ENCODE measurements around the gene MED22.
"Not testable (repeated sequence)": the region's sequence is repeated elsewhere in the genome, so short reads cannot be mapped to it uniquely, and the experiment has no call there.

MED22 gene

GRCh38 chr9:133304477-133305377, 43.2 kb downstream of the MED22 start:
- no peak for DNase-seq

GRCh38 chr9:133304158-133304470, 43.8 kb downstream of the MED22 start:
- no peak for DNase-seq

- DNase-seq, result no peak
Measured at GRCh38 chr9:133303266-133304157, 44.4 kb downstream of the MED22 start.

- no peak for DNase-seq
Measured at GRCh38 chr9:133301253-133302230, 46.4 kb downstream of the MED22 start.

GRCh38 chr9:133299996-133300395, 47.9 kb downstream of the MED22 start:
- DNase-seq, result not testable (repeated sequence)

GRCh38 chr9:133294257-133294656, 53.7 kb downstream of the MED22 start:
- no peak for DNase-seq

- DNase-seq, result no peak
Measured at GRCh38 chr9:133290751-133291302, 57.1 kb downstream of the MED22 start.

All from retina (tissue), 1 donor.